ENCODE results near the gene CDC42BPB. TPM values are rescaled to one million over a fixed set of nuclear protein-coding genes. Genes with fewer than 3 reads are reported as not detected.

CDC42BPB gene
- total and polyA plus RNA-seq, 2 donors from 2014 or later: 22.5 to 127 TPM

DNA sequence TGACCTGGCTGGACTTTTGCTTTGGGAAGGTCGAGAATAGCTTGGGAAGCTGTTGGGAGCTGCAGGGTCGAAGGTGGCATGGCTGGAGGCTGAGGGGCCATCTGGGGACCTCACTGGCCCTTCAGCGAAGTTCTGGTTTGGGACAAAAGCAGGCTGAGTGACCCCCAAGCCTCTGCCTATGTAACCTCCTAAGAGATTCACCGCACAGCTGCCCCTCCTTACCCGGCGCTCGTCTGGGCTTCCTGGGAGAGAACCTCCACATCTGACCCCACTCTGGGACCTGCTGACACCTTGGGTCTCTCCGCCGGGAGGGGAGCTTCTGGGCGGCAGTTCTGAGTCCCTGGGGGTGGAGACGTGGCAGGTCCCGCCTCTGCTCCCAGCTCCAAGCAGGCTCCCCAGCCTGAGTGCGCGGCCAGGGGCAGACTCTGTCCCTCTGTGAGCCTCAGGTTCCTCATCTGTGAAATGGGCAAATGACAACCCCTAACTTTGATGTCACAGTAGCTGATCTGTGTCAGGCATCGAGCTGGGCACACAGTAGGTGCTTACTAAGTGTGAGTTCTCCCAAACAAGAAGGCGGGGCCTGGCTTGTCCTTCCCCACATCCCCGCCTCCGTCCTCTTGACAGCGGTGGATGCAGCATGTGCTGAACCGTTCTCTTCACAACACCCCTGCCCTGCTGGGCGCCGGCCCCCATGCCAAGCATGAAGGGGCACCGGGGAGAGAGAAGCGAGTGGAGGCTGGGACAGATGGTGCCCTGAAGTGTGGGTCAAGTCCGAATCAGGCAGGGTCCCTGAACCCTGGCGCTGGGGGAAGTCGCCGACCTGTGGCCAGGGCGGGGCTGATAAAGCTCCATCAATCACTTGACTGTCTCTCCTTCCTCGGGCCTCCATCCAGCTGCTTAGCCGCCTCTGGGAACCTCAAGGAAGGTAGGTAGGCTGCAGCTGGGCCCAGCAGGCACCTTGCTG, 40.9 kb upstream of the CDC42BPB start:
- no peak overlapping the region for H3K4me3 ChIP-seq (ENCODE audit: low read length in 3 of 3)

DNA sequence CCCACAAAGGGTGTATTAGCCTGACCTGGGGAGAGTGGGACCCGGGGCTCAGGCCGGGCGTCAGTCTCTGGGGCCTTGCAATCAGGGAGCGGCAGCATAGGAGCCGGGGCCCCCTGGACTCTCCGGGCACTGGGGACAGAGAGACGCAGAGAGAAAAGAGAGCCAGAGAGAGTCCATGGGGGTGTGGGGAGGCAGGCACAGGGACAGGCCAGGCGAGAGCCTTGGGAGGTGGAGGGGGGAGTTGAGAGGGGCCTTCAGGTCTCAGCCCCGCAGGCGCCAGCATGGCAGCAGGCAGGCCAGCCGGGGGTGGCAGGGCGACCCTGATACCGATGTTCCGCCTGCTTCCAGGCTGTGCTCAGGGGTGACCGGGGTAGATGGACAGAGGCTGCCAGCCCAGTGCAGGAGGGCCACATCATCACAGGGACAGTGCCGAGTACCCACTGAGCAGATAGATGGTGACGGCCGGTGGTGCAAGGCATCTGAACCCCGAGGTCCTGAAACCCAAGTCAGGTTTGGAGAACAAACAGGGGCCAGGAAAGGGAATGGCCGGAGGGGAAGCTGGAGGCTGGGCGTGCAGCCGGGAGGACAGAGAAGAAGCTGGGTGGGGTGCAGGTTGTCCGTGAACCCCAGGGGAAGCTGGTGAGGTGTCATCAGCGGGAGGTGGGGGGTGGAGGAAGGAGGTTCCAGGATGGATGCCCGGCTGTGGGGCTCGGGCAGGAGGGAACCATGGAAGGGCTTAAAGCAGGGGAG, 40.1 kb upstream of the CDC42BPB start:
- TF ChIP-seq, protein P1, sequence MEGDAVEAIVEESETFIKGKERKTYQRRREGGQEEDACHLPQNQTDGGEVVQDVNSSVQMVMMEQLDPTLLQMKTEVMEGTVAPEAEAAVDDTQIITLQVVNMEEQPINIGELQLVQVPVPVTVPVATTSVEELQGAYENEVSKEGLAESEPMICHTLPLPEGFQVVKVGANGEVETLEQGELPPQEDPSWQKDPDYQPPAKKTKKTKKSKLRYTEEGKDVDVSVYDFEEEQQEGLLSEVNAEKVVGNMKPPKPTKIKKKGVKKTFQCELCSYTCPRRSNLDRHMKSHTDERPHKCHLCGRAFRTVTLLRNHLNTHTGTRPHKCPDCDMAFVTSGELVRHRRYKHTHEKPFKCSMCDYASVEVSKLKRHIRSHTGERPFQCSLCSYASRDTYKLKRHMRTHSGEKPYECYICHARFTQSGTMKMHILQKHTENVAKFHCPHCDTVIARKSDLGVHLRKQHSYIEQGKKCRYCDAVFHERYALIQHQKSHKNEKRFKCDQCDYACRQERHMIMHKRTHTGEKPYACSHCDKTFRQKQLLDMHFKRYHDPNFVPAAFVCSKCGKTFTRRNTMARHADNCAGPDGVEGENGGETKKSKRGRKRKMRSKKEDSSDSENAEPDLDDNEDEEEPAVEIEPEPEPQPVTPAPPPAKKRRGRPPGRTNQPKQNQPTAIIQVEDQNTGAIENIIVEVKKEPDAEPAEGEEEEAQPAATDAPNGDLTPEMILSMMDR (IDR thresholded peaks at IDR 0.05; ENCODE audit: borderline replicate concordance, extremely low read depth, insufficient read depth): no peak

More for the DNA sequence above, 40.9 kb upstream of the CDC42BPB start:
- Histone ChIP-seq H3K27me3 (ENCODE audit: control insufficient read depth, insufficient read depth, low read length) (peaks cover 5% of the 10 kb centered on the region), H3K36me3 (ENCODE audit: control insufficient read depth in 2 of 3, insufficient read depth in 3 of 3, low read length in 3 of 3) (no peaks in the 10 kb centered on the region), H3K9ac (ENCODE audit: low read length in 3 of 3) (no peak overlapping the region), H3K4me1 (ENCODE audit: control insufficient read depth in 2 of 3, insufficient read depth in 2 of 3, low read depth in 1 of 3, low read length in 3 of 3) (peaks cover 0 to 6% (median 3%) of the 10 kb centered on the region in 3 donors), H3K27ac (ENCODE audit: low read depth in 2 of 2, low read length in 2 of 2) (no peak overlapping the region), H3K9me3 (ENCODE audit: control insufficient read depth in 2 of 3, insufficient read depth in 1 of 3, low read length in 3 of 3) (no peaks in the 10 kb centered on the region)
- TF ChIP-seq, protein P1 (IDR thresholded peaks at IDR 0.05; ENCODE audit: borderline replicate concordance, extremely low read depth, insufficient read depth): no peak
- FAIRE-seq (no peak), DNase-seq (peak in 1 of 5 donors; percentile 66)
- intact Hi-C loops (cut with DNase I): no loop called here

DNA sequence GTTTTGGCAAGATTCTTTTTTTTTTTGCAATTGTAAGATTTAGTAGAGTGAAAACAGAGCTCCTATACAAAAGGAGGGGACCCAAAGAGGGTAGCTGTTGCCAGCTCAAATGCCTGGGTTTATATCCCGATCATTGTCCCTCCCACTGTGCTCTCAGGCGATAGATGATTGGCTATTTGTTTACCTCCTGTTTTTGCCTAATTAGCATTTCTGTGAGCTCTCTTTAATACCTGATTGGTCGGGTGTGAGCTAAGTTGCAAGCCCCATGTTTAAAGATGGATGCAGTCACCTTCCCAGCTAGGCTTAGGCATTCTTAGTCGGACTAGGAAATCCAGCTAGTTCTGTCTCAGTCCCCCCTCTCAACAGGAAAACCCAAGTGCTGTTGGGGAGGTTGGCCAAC, 39.0 kb upstream of the CDC42BPB start:
- no peak for DNase-seq
- no peaks in the 10 kb centered on the region for H3K36me3 ChIP-seq (ENCODE audit: control insufficient read depth in 2 of 3, insufficient read depth in 3 of 3, low read length in 3 of 3)
- H3K27me3 ChIP-seq (ENCODE audit: control insufficient read depth, insufficient read depth, low read length): no peaks in the 10 kb centered on the region
- no peak overlapping the region for H3K27ac ChIP-seq (ENCODE audit: low read depth in 2 of 2, low read length in 2 of 2)
- no peaks in the 10 kb centered on the region for H3K9me3 ChIP-seq (ENCODE audit: control insufficient read depth in 2 of 3, insufficient read depth in 1 of 3, low read length in 3 of 3)
- FAIRE-seq: no peak
- no peak overlapping the region for H3K4me3 ChIP-seq (ENCODE audit: low read length in 3 of 3)
- intact Hi-C loops (cut with DNase I): no loop called here
- TF ChIP-seq, protein P1 (IDR thresholded peaks at IDR 0.05; ENCODE audit: borderline replicate concordance, extremely low read depth, insufficient read depth): no peak
- H3K9ac ChIP-seq (ENCODE audit: low read length in 3 of 3): no peak overlapping the region
- peaks cover 0 to 9% (median 3%) of the 10 kb centered on the region in 3 donors for H3K4me1 ChIP-seq (ENCODE audit: control insufficient read depth in 2 of 3, insufficient read depth in 2 of 3, low read depth in 1 of 3, low read length in 3 of 3)

More for the DNA sequence above, 40.1 kb upstream of the CDC42BPB start:
- intact Hi-C loops (cut with DNase I): no loop called here
- peak in 1 of 5 donors; percentile 70 for DNase-seq
- Histone ChIP-seq H3K4me1 (ENCODE audit: control insufficient read depth in 2 of 3, insufficient read depth in 2 of 3, low read depth in 1 of 3, low read length in 3 of 3) (peaks cover 0 to 6% (median 3%) of the 10 kb centered on the region in 3 donors), H3K36me3 (ENCODE audit: control insufficient read depth in 2 of 3, insufficient read depth in 3 of 3, low read length in 3 of 3) (no peaks in the 10 kb centered on the region), H3K27ac (ENCODE audit: low read depth in 2 of 2, low read length in 2 of 2) (no peak overlapping the region), H3K9ac (ENCODE audit: low read length in 3 of 3) (no peak overlapping the region), H3K4me3 (ENCODE audit: low read length in 3 of 3) (no peak overlapping the region), H3K27me3 (ENCODE audit: control insufficient read depth, insufficient read depth, low read length) (no peaks in the 10 kb centered on the region), H3K9me3 (ENCODE audit: control insufficient read depth in 2 of 3, insufficient read depth in 1 of 3, low read length in 3 of 3) (no peaks in the 10 kb centered on the region)
- FAIRE-seq: no peak
